SIG-M5 treated with dmso at 0.1 percent for 504 hours (cell line): ENCODE data around the gene ADGRA1.

Experiments
- DNase-seq: peaks from one replicate; lab custom pipeline; 2025; ENCODE audit not compliant: unreplicated experiment; lab: John Stamatoyannopoulos, UW

The ADGRA1 gene

GRCh38 chr10:133094286-133094685 is 6.6 kb downstream of the ADGRA1 start:
- DNase-seq = no peak

GRCh38 chr10:133094866-133095265 is 7.1 kb downstream of the ADGRA1 start:
- no peak for DNase-seq

- no peak for DNase-seq
Observed at GRCh38 chr10:133095586-133095985, 7.9 kb downstream of the ADGRA1 start.

GRCh38 chr10:133096616-133097269 is 9.0 kb downstream of the ADGRA1 start:
- DNase-seq = no peak

- no peak for DNase-seq
Observed at GRCh38 chr10:133097418-133097817, 9.7 kb downstream of the ADGRA1 start.

GRCh38 chr10:133097961-133098360 is 10.2 kb downstream of the ADGRA1 start:
- DNase-seq = no peak

GRCh38 chr10:133098426-133099124 is 10.9 kb downstream of the ADGRA1 start:
- no peak for DNase-seq

- no peak for DNase-seq
Observed at GRCh38 chr10:133099571-133099970, 11.8 kb downstream of the ADGRA1 start.

GRCh38 chr10:133100186-133100585 is 12.5 kb downstream of the ADGRA1 start:
- no peak for DNase-seq

GRCh38 chr10:133100706-133101415 is 13.1 kb downstream of the ADGRA1 start:
- peak; percentile 12 for DNase-seq

- DNase-seq = no peak
Observed at GRCh38 chr10:133101416-133101810, 13.7 kb downstream of the ADGRA1 start.

- DNase-seq = no peak
Observed at GRCh38 chr10:133102415-133103095, 14.8 kb downstream of the ADGRA1 start.

GRCh38 chr10:133103311-133103910 is 15.7 kb downstream of the ADGRA1 start:
- no peak for DNase-seq

- DNase-seq = no peak
Observed at GRCh38 chr10:133104068-133104962, 16.6 kb downstream of the ADGRA1 start.

- no peak for DNase-seq
Observed at GRCh38 chr10:133104963-133105640, 17.4 kb downstream of the ADGRA1 start.

GRCh38 chr10:133105686-133106390 is 18.1 kb downstream of the ADGRA1 start:
- DNase-seq = no peak

GRCh38 chr10:133106516-133106915 is 18.8 kb downstream of the ADGRA1 start:
- DNase-seq = no peak

- no peak for DNase-seq
Observed at GRCh38 chr10:133107442-133107841, 19.7 kb downstream of the ADGRA1 start.

GRCh38 chr10:133109711-133110110 is 22.0 kb downstream of the ADGRA1 start:
- DNase-seq = no peak
